Lower leg skin (tissue), 4 donors: ENCODE results near the gene SNAPC1. TPM values are rescaled to one million over a fixed set of nuclear protein-coding genes. Genes with fewer than 3 reads are reported as not detected.
A peak's percentile ranks its signal among the peaks of the same experiment; 100 is the strongest.

Experiments
- DNase-seq, 2 donors: peaks; one replicate each; pipeline ENCODE4 v3.0.0-alpha.2; 2019; ENCODE audit warnings: low spot score in 2 of 2
- H3K4me3 ChIP-seq: fragments of 200-600 bp; sonication (generic); 2 replicates; pipeline ENCODE4 v1.5.1; 2017; ENCODE audit warnings: mild to moderate bottlenecking, low read depth; ENCODE audit not compliant: poor library complexity, severe bottlenecking
- CTCF ChIP-seq, 3 donors: fragments of 450-650 bp; IDR thresholded peaks; one replicate each; pipeline ENCODE4 v1.5.1; 2016; ENCODE audit warnings: antibody characterized with exemption in 3 of 3, mild to moderate bottlenecking in 3 of 3, moderate library complexity in 2 of 3
- POLR2A ChIP-seq, 2 donors: fragments of 450-650 bp; IDR thresholded peaks; one replicate each; pipeline ENCODE4 v1.6.1; 2016 to 2017; ENCODE audit warnings: antibody characterized with exemption in 2 of 2, mild to moderate bottlenecking in 1 of 2, moderate library complexity in 1 of 2
- WGBS, 2 donors: methylation state at CpG; one replicate each; pipeline ENCODE4 v1.1.5; 2018; 5-methylcytosine and 5-hydroxymethylcytosine counted together
- intact Hi-C: fragments of 100-400 bp; cut with DNase I; formaldehyde crosslinking; loops from one replicate; pipeline ENCODE4 v1.15.0; 2023; ENCODE audit warnings: low total_unique reads
- total RNA-seq, 4 donors: library from RNA; depleted of rRNA; stranded (reverse); fragments of >200 nt; gene quantifications; one replicate each; pipeline ENCODE4 v1.1.0, GENCODE V29; 2016

The SNAPC1 gene
- total RNA-seq, 4 donors from 2014 or later, result 7.1 to 8.7 (median 8.0) TPM

DNA sequence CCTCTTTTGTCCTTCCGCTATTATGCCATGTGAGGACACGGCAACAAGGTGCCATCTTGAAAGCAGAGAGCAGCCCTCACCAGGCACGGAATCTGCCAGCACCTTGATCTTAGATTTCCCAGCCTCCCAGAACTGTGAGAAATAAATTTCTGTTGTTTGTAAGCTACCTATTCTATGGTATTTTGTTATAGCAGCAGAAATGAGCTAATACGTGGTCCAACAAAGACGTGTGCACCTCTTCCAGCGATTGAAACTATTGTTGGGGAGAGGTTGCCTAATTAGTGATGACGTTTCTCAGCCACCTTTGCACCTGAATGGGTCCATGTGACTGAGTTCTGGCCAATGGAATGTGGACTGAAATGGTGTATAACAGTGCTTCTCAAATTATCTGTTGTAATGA is 2.3 kb upstream of the SNAPC1 start:
- no peak for TF ChIP-seq CTCF (IDR thresholded peaks at IDR 0.05)
- TF ChIP-seq POLR2A (IDR thresholded peaks at IDR 0.05), result no peak
- DNase-seq, result no peak
- no peak overlapping the region for H3K4me3 ChIP-seq
- intact Hi-C loops, result no loop called here
- whole genome bisulfite sequencing, 2 donors, result 82 to 95% methylated on average over 7 of the region's 7 CpGs

DNA sequence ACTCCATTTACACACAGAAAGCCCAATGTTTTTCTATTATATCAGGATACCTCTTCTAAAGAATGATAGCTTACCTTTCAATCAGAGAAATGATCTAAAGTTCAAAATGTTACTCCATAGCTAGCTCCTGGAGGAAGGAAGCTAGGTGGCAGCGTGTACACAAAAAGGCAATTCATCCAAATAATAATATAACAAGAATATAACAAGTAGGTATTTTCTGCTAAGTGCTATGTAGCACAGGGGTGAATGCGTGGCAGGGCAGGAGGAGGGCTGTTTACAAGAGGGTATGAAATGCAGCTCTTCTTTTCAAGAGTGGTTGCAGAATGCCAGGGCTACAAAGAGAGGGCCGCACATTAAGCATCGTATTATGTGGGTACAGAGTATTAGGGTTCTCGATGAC is 663 bp upstream of the SNAPC1 start:
- intact Hi-C loops, result no loop called here
- 44 to 50% methylated on average over 5 of the region's 5 CpGs for WGBS, 2 donors
- TF ChIP-seq POLR2A (IDR thresholded peaks at IDR 0.05), result no peak
- TF ChIP-seq CTCF (IDR thresholded peaks at IDR 0.05), result no peak
- peak in 1 of 2 donors; percentile 74 for DNase-seq
- H3K4me3 ChIP-seq, result no peak overlapping the region

DNA sequence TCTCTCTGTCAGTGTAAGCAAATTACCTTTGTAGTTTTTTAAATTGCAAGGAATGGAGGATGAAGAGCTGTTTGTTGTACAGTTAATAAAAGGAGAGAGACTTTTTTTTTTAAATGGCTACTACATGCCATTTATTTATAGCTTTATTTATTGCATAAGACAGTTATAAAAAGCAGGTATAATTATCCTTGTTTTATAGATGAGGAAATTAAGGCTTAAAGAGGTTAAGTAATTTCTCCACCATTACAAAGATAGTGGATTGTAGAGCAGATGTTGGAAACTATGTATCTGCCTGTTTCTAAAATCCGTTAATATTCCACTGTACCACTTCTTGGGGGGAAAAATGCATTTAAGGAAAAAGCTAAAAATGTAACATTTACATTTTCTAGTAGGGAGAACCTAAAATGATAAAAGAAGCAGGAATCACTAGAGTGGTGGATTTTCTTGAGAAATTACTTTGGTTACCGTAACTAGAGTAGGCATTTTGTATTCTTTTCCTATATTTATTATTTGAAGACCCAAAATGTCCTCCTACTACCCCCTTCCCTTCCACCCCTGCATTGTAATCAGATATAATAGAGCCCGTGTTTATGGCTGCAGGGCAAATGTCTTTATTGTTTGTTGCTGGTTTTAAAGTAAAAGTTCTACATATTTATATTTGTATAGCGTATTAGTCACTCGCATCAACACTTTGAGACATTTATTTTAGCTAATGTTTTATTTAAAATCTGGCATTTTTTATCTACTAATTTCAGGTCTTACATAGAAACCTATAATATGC is 2.3 kb downstream of the SNAPC1 start:
- 60 to 65% methylated on average over 5 of the region's 5 CpGs for WGBS, 2 donors
- TF ChIP-seq CTCF (IDR thresholded peaks at IDR 0.05) (no peak), POLR2A (IDR thresholded peaks at IDR 0.05) (no peak)
- intact Hi-C loops, result no loop called here
- H3K4me3 ChIP-seq, result no peak overlapping the region
- no peak for DNase-seq

DNA sequence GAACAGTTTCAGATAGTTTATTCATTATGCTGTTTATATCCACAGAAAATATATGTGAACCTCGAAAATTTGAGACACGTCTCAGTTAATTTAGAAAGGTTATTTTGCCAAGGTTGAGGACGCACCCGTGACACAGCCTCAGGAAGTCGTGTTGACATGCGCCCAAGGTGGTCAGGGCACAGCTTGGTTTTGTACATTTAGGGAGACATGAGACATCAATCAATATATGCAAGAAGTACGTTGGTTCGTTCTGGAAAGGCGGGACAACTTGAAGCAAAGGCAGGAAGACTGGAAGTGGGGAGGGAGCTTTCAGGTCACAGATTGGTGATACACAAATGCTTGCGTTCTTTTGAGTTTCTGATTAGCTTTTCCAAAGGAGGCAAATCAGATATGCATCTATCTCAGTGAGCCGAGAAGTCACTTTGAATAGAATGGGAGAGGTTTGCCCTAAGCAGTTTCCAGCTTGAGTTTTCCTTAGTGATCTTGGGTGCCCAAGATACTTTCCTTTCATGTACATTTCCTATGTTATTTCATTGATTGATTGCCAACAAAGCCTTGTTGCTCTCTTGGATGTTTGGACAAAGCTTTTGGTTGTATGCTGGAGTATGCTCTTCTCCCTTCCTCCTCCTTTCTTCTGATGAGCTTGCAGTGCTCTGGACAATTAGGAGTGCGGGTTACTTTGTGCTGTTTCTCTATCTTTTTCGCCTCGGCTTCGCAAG is 3.2 kb downstream of the SNAPC1 start:
- TF ChIP-seq POLR2A (IDR thresholded peaks at IDR 0.05) (no peak), CTCF (IDR thresholded peaks at IDR 0.05) (no peak)
- no peak for DNase-seq
- 49 to 62% methylated on average over 15 of the region's 15 CpGs for WGBS, 2 donors
- H3K4me3 ChIP-seq, result no peak overlapping the region
- intact Hi-C loops, result no loop called here

- no peak for TF ChIP-seq POLR2A (IDR thresholded peaks at IDR 0.05)
- TF ChIP-seq CTCF (IDR thresholded peaks at IDR 0.05), result no peak
- no peak for DNase-seq
- 46 to 50% methylated on average over 5 of the region's 5 CpGs for WGBS, 2 donors
- intact Hi-C loops, result no loop called here
- no peak overlapping the region for H3K4me3 ChIP-seq
These were observed 3.9 kb downstream of the SNAPC1 start for GRCh38 chr14:61766151-61766550.
